Endothelial cell of umbilical vein (primary cell): ENCODE measurements around the gene CHCHD4.

ENCODE experiments used
- CTCF ChIP-seq, 2 donors: IDR thresholded peaks; 1 replicate in 1 of 2; 2 replicates in 1 of 2; pipeline ENCODE4 v1.5.1; 2011; ENCODE audit warnings: low read length in 2 of 2, mild to moderate bottlenecking in 2 of 2, moderate library complexity in 2 of 2, control low read depth in 1 of 2, inconsistent platforms in 1 of 2, low read depth in 1 of 2; ENCODE audit not compliant: insufficient read depth in 1 of 2; ENCODE audit errors: extremely low read depth in 1 of 2
- EZH2 ChIP-seq: IDR thresholded peaks from 2 replicates; pipeline ENCODE4 v1.6.1; 2012; ENCODE audit warnings: borderline replicate concordance, low read depth, mild to moderate bottlenecking, moderate library complexity, low read length, inconsistent platforms; ENCODE audit not compliant: severe bottlenecking
- FOS ChIP-seq: IDR thresholded peaks from 2 replicates; pipeline ENCODE4 v1.6.1; 2011; ENCODE audit warnings: mild to moderate bottlenecking, low read length, moderate library complexity, borderline replicate concordance; ENCODE audit not compliant: insufficient read depth
- GATA2 ChIP-seq: IDR thresholded peaks from 2 replicates; pipeline ENCODE4 v1.7.0; 2011; ENCODE audit warnings: low read depth, mild to moderate bottlenecking, moderate library complexity, mixed read lengths, low read length; ENCODE audit not compliant: insufficient read length, insufficient read depth
- JUN ChIP-seq: IDR thresholded peaks from 2 replicates; pipeline ENCODE4 v1.6.1; 2011; ENCODE audit warnings: borderline replicate concordance, low read depth; ENCODE audit not compliant: insufficient read length, insufficient read depth
- MYC ChIP-seq: IDR thresholded peaks from one replicate; pipeline ENCODE4 v1.6.1; 2011; ENCODE audit warnings: mild to moderate bottlenecking, low read depth, low read length
- POLR2A ChIP-seq: IDR thresholded peaks from 2 replicates; pipeline ENCODE4 v1.6.1; 2012; ENCODE audit warnings: low read depth, mild to moderate bottlenecking, control low read depth, low read length
- POLR2AphosphoS5 ChIP-seq: IDR thresholded peaks from 2 replicates; pipeline ENCODE4 v1.6.1; 2012; ENCODE audit warnings: low read depth, mild to moderate bottlenecking, control low read depth, low read length, moderate library complexity; ENCODE audit not compliant: insufficient read depth
- TF ChIP-seq, protein P1 (sequence below): IDR thresholded peaks from 2 replicates; pipeline ENCODE4 v1.6.1; 2011; ENCODE audit not compliant: insufficient read depth, insufficient read length

- TF ChIP-seq CTCF (IDR thresholded peaks at IDR 0.05; ENCODE audit: extremely low read depth in 1 of 2, insufficient read depth in 1 of 2, low read depth in 1 of 2, low read length in 2 of 2) = no peak
- TF ChIP-seq EZH2 = no peak
- TF ChIP-seq MYC = no peak
- TF ChIP-seq, protein P1, sequence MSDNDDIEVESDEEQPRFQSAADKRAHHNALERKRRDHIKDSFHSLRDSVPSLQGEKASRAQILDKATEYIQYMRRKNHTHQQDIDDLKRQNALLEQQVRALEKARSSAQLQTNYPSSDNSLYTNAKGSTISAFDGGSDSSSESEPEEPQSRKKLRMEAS = no peak
- no peak for TF ChIP-seq JUN
- no peak for TF ChIP-seq POLR2AphosphoS5
- no peak for TF ChIP-seq POLR2A
- TF ChIP-seq FOS = no peak
- TF ChIP-seq GATA2 = no peak
Measured at GRCh38 chr3:14169871-14170270, 45.2 kb upstream of the CHCHD4 start.
